Panc1 (cell line): ENCODE results near the gene HSH2D. TPM values are rescaled to one million over a fixed set of nuclear protein-coding genes. Genes with fewer than 3 reads are reported as not detected.

Experiments
- ATAC-seq: fragments of 200-7000 bp; cut with Tn5 transposase; 2 replicates; pipeline ENCODE4 v1.9.1; 2020; ENCODE audit warnings: mild to moderate bottlenecking, moderate library complexity
- BruUV-seq: library from RNA; stranded (reverse); fragments of 400-500 nt; replicated peaks from 2 replicates; lab custom pipeline; 2021; lab: Mats Ljungman, UMichigan
- CTCF ChIA-PET: fragments of 300-600 bp; sonication (Branson Sonifier 250); formaldehyde crosslinking; loops from one replicate; lab custom pipeline; 2022; ENCODE audit warnings: antibody characterized with exemption; lab: Charles Lee
- POLR2A ChIA-PET: fragments of 300-600 bp; sonication (Branson Sonifier 250); formaldehyde crosslinking; loops from one replicate; lab custom pipeline; 2022; ENCODE audit warnings: antibody characterized with exemption; lab: Charles Lee
- DNase-seq: peaks from one replicate; pipeline ENCODE4 v3.0.0-alpha.2; 2010; ENCODE audit warnings: low read depth, low spot score
- H3K27ac ChIP-seq: 2 replicates; pipeline ENCODE4 v1.5.1; 2011; ENCODE audit warnings: mild to moderate bottlenecking, low read length, inconsistent platforms
- H3K27me3 ChIP-seq: fragments of 200-500 bp; sonication (Bioruptor generic); 2 replicates; pipeline ENCODE4 v1.6.0; 2014; ENCODE audit warnings: low read length, inconsistent platforms; ENCODE audit not compliant: control insufficient read depth, insufficient read depth
- H3K36me3 ChIP-seq: fragments of 200-500 bp; sonication (Bioruptor generic); 2 replicates; pipeline ENCODE4 v1.5.1; 2014; ENCODE audit warnings: inconsistent platforms, mild to moderate bottlenecking, low read length, moderate library complexity; ENCODE audit not compliant: control insufficient read depth, insufficient read depth
- H3K4me1 ChIP-seq: 2 replicates; pipeline ENCODE4 v1.5.1; 2011; ENCODE audit warnings: inconsistent platforms, mild to moderate bottlenecking, low read length, moderate library complexity; ENCODE audit not compliant: control insufficient read depth, insufficient read depth
- H3K4me3 ChIP-seq, 2 experiments: 2 replicates each; pipeline ENCODE4 v1.5.1; 2011 to 2012; ENCODE audit warnings: low read depth in 2 of 2, low read length in 2 of 2, mild to moderate bottlenecking in 2 of 2, inconsistent platforms in 1 of 2, moderate library complexity in 1 of 2
- H3K9me3 ChIP-seq: fragments of 200-500 bp; sonication (Bioruptor generic); 2 replicates; pipeline ENCODE4 v1.5.1; 2014; ENCODE audit warnings: low read depth, mild to moderate bottlenecking, inconsistent platforms, low read length, moderate library complexity; ENCODE audit not compliant: control insufficient read depth, insufficient read depth
- CTCF ChIP-seq: fragments of 450-650 bp; IDR thresholded peaks from 2 replicates; pipeline ENCODE4 v1.5.1; 2017; ENCODE audit warnings: mild to moderate bottlenecking
- POLR2AphosphoS5 ChIP-seq: IDR thresholded peaks from 2 replicates; pipeline ENCODE4 v1.6.1; 2012; ENCODE audit warnings: mild to moderate bottlenecking, low read depth, low read length, moderate library complexity
- SIN3A ChIP-seq: IDR thresholded peaks from 2 replicates; pipeline ENCODE4 v1.6.1; 2012; ENCODE audit warnings: low read depth, mild to moderate bottlenecking, low read length, moderate library complexity, borderline replicate concordance; ENCODE audit not compliant: insufficient read depth
- TCF7L2 ChIP-seq: IDR thresholded peaks from 2 replicates; pipeline ENCODE4 v1.6.1; 2011; ENCODE audit warnings: mild to moderate bottlenecking, low read depth, low read length, inconsistent platforms
- in situ Hi-C: cut with HindIII; loops from 2 replicates; pipeline ENCODE4 v1.10.0; 2016; ENCODE audit warnings: low sequenced_read_pairs, low pct_unique_long_range_greater_than_20kb
- intact Hi-C: fragments of 100-400 bp; cut with micrococcal nuclease; formaldehyde crosslinking; loops from one replicate; pipeline ENCODE4 v1.10.0; 2022; ENCODE audit not compliant: unreplicated experiment
- total RNA-seq: library from RNA; stranded (reverse); gene quantifications from one replicate; pipeline ENCODE4 v1.2.1, GENCODE V29; 2021; ENCODE audit not compliant: unreplicated experiment
- TF ChIP-seq, protein P1 (sequence below), 2 experiments: IDR thresholded peaks; 2 replicates each; pipeline ENCODE4 v1.6.1; 2011 to 2012; ENCODE audit warnings: low read depth in 2 of 2, control low read depth in 1 of 2, low read length in 1 of 2, mild to moderate bottlenecking in 1 of 2, moderate library complexity in 1 of 2; ENCODE audit not compliant: insufficient read depth in 1 of 2

Gene HSH2D
- total RNA-seq, 1 experiment from 2014 or later = not detected

- Histone ChIP-seq H3K36me3 (no peaks in the 10 kb centered on the region), H3K27me3 (no peaks in the 10 kb centered on the region), H3K9me3 (no peaks in the 10 kb centered on the region), H3K27ac (no peak overlapping the region), H3K4me1 (no peaks in the 10 kb centered on the region), H3K4me3 (no peak overlapping the region)
- no peak for ATAC-seq
- CTCF ChIA-PET = no interaction called here
- no peak for DNase-seq
- in situ Hi-C loops (no loop called here), intact Hi-C loops (no loop called here)
- BruUV-seq = no TSS peak
- POLR2A ChIA-PET = no interaction called here
- TF ChIP-seq SIN3A (no peak), POLR2AphosphoS5 (no peak)
Observed at GRCh38 chr19:16153582-16154336, 10.3 kb downstream of the HSH2D start.

DNA sequence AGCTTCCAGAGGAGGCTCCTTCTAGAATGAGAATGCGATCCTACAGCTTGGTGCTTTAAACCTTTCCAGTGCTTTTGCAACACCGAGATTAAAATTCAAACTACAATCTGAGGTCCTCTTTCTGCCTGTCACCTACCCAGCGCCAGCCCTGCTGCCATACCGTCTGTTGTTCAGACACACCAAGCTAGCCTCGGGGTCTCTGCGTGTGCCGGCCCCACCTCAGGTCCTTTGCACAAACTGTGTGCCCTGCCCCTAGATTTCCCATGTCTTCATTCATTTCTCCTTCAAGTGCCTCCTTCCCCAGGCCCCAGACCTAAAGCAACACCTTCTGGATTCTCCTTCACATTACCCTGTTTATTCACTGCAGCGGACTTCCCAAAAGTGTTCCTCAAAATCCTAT, 11.1 kb downstream of the HSH2D start:
- no peaks in the 10 kb centered on the region for H3K9me3 ChIP-seq
- intact Hi-C loops (no loop called here), in situ Hi-C loops (no loop called here)
- no peaks in the 10 kb centered on the region for H3K36me3 ChIP-seq
- no peaks in the 10 kb centered on the region for H3K27me3 ChIP-seq
- DNase-seq (no peak), ATAC-seq (no peak)
- no peak for TF ChIP-seq TCF7L2
- TF ChIP-seq, protein P1, sequence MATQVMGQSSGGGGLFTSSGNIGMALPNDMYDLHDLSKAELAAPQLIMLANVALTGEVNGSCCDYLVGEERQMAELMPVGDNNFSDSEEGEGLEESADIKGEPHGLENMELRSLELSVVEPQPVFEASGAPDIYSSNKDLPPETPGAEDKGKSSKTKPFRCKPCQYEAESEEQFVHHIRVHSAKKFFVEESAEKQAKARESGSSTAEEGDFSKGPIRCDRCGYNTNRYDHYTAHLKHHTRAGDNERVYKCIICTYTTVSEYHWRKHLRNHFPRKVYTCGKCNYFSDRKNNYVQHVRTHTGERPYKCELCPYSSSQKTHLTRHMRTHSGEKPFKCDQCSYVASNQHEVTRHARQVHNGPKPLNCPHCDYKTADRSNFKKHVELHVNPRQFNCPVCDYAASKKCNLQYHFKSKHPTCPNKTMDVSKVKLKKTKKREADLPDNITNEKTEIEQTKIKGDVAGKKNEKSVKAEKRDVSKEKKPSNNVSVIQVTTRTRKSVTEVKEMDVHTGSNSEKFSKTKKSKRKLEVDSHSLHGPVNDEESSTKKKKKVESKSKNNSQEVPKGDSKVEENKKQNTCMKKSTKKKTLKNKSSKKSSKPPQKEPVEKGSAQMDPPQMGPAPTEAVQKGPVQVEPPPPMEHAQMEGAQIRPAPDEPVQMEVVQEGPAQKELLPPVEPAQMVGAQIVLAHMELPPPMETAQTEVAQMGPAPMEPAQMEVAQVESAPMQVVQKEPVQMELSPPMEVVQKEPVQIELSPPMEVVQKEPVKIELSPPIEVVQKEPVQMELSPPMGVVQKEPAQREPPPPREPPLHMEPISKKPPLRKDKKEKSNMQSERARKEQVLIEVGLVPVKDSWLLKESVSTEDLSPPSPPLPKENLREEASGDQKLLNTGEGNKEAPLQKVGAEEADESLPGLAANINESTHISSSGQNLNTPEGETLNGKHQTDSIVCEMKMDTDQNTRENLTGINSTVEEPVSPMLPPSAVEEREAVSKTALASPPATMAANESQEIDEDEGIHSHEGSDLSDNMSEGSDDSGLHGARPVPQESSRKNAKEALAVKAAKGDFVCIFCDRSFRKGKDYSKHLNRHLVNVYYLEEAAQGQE (IDR thresholded peaks at IDR 0.05; ENCODE audit: insufficient read depth in 1 of 2, low read depth in 2 of 2, low read length in 1 of 2) = no peak
- TF ChIP-seq CTCF = no peak
- TF ChIP-seq POLR2AphosphoS5 = no peak
- no peak for TF ChIP-seq SIN3A
- no peak overlapping the region for H3K4me3 ChIP-seq
- no peak overlapping the region for H3K27ac ChIP-seq
- H3K4me1 ChIP-seq = no peaks in the 10 kb centered on the region
- ChIA-PET CTCF (no interaction called here), POLR2A (interaction anchor here (0.7 kb wide), 1 partner anchor 223 kb away, joined by 3 read pairs; no protein-coding TSS in a partner anchor)
- no TSS peak for BruUV-seq

DNA sequence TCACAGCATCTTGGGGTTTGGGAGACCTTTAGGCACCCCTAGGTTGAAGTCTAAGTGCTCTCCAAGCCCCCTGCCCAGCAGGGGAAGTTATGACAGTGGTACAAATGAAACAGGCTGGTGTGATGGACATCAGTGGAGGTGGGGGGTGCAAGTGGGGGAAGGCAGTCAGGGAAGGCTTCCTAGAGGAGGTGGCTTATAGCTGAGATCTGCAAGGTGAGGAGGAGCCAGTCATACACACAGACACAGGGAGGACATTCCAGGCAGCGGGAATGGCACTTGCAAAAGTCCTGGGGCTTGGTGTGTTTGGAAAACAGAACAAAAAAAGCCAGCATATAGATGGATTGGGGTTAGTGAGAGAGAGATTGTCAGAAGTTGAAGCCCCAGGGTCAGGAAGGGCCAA, 11.6 kb downstream of the HSH2D start:
- TF ChIP-seq CTCF (no peak), TCF7L2 (no peak), POLR2AphosphoS5 (no peak), SIN3A (no peak)
- TF ChIP-seq, protein P1 (IDR thresholded peaks at IDR 0.05; ENCODE audit: insufficient read depth in 1 of 2, low read depth in 2 of 2, low read length in 1 of 2) = no peak
- no peak for ATAC-seq
- BruUV-seq = no TSS peak
- Histone ChIP-seq H3K4me3 (no peak overlapping the region), H3K27me3 (no peaks in the 10 kb centered on the region), H3K36me3 (no peaks in the 10 kb centered on the region), H3K4me1 (no peaks in the 10 kb centered on the region), H3K27ac (no peak overlapping the region), H3K9me3 (no peaks in the 10 kb centered on the region)
- intact Hi-C loops = no loop called here
- ChIA-PET POLR2A (interaction anchor here (0.7 kb wide), 1 partner anchor 222 kb away, joined by 3 read pairs; no protein-coding TSS in a partner anchor), CTCF (no interaction called here)
- DNase-seq = no peak
- in situ Hi-C loops = no loop called here
